Adrenal gland (tissue), 5 donors: ENCODE data around the gene S100P.

Source experiments
- POLR2A ChIP-seq, 2 donors: fragments of 450-650 bp; IDR thresholded peaks; one replicate each; pipeline ENCODE4 v1.6.1; 2017; ENCODE audit warnings: antibody characterized with exemption in 2 of 2, mild to moderate bottlenecking in 2 of 2, moderate library complexity in 1 of 2
- TF ChIP-seq, protein P1 (sequence below), 6 experiments: fragments of 450-650 bp in 4 of 6; fragments of 200-600 bp in 2 of 6; sonication (generic) in 1 of 6; IDR thresholded peaks; 1 replicate in 5 of 6; 2 replicates in 1 of 6; pipeline versions ENCODE4 v1.5.1 to v1.8.0; 2016 to 2021; ENCODE audit warnings: antibody characterized with exemption in 6 of 6, mild to moderate bottlenecking in 2 of 6, moderate library complexity in 1 of 6
- donor health status: DM: no; HTN: no; CAD: no.

DNA sequence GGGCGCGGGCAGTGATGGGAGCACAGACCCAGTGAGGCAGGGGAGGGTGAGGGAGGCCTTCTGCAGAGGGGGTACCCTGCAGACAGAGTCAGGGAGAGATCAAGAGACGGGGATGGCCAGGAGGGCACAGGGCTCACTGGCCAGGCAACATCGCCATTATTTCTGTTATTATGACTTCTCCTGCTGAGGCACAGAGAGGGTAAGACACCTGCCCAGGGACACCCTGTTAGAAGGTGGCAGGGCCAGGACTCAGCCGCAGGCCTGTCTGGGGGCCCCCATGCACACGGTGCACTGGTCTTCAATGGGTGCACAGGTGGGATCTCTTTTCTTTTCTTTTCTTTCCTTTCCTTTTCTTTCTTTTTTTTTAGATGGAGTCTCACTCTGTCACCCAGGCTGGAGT, 38.1 kb downstream of the S100P start:
- TF ChIP-seq, protein P1, sequence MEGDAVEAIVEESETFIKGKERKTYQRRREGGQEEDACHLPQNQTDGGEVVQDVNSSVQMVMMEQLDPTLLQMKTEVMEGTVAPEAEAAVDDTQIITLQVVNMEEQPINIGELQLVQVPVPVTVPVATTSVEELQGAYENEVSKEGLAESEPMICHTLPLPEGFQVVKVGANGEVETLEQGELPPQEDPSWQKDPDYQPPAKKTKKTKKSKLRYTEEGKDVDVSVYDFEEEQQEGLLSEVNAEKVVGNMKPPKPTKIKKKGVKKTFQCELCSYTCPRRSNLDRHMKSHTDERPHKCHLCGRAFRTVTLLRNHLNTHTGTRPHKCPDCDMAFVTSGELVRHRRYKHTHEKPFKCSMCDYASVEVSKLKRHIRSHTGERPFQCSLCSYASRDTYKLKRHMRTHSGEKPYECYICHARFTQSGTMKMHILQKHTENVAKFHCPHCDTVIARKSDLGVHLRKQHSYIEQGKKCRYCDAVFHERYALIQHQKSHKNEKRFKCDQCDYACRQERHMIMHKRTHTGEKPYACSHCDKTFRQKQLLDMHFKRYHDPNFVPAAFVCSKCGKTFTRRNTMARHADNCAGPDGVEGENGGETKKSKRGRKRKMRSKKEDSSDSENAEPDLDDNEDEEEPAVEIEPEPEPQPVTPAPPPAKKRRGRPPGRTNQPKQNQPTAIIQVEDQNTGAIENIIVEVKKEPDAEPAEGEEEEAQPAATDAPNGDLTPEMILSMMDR (IDR thresholded peaks at IDR 0.05), result no peak
- TF ChIP-seq POLR2A (IDR thresholded peaks at IDR 0.05), result no peak
